H1 (cell line): ENCODE data around the gene ADGRL3.

Experiments
- CHD2 ChIP-seq: IDR thresholded peaks from 2 replicates; pipeline ENCODE4 v1.6.1; 2012; ENCODE audit warnings: low read length, improper control_type of control experiment
- EZH2 ChIP-seq: fragments of 200-600 bp; sonication (generic); IDR thresholded peaks from 2 replicates; pipeline ENCODE4 v1.7.1; 2012; ENCODE audit warnings: low read depth, mild to moderate bottlenecking, moderate library complexity, low read length, inconsistent platforms; ENCODE audit not compliant: severe bottlenecking
- JUND ChIP-seq: IDR thresholded peaks from 2 replicates; pipeline ENCODE4 v1.6.1; 2011; ENCODE audit warnings: mild to moderate bottlenecking, improper control_type of control experiment, low read length
- POLR2A ChIP-seq, 2 experiments: IDR thresholded peaks; 1 replicate in 1 of 2; 2 replicates in 1 of 2; pipeline ENCODE4 v1.6.1; 2011; ENCODE audit warnings: low read depth in 2 of 2, low read length in 2 of 2, mild to moderate bottlenecking in 2 of 2; ENCODE audit errors: control extremely low read depth in 1 of 2
- POLR2AphosphoS5 ChIP-seq: IDR thresholded peaks from 2 replicates; pipeline ENCODE4 v1.6.1; 2011; ENCODE audit warnings: low read depth, low read length
- RAD21 ChIP-seq, 2 experiments: IDR thresholded peaks in 1 of 2; conservative IDR thresholded peaks in 1 of 2; 2 replicates each; pipeline ENCODE4 v1.6.1; 2011; ENCODE audit warnings: low read depth in 2 of 2, low read length in 2 of 2, improper control_type of control experiment in 1 of 2, inconsistent platforms in 1 of 2, mild to moderate bottlenecking in 1 of 2, moderate library complexity in 1 of 2
- RBBP5 ChIP-seq: IDR thresholded peaks from 2 replicates; pipeline ENCODE4 v1.7.1; 2012; ENCODE audit warnings: low read depth, mild to moderate bottlenecking, inconsistent platforms, low read length, moderate library complexity, borderline replicate concordance
- SIX5 ChIP-seq: IDR thresholded peaks from 2 replicates; pipeline ENCODE4 v1.6.1; 2011; ENCODE audit warnings: mild to moderate bottlenecking, low read depth, low read length
- SP1 ChIP-seq: IDR thresholded peaks from 2 replicates; pipeline ENCODE4 v1.6.1; 2011; ENCODE audit warnings: low read depth, low read length
- TAF1 ChIP-seq: IDR thresholded peaks from 2 replicates; pipeline ENCODE4 v1.6.1; 2011; ENCODE audit warnings: mild to moderate bottlenecking, low read depth, low read length
- ZNF274 ChIP-seq: IDR thresholded peaks from 2 replicates; pipeline ENCODE4 v1.7.0; 2012; ENCODE audit warnings: low read length, borderline replicate concordance; ENCODE audit errors: extremely low read depth
- TF ChIP-seq, protein P1 (sequence below): IDR thresholded peaks from 2 replicates; pipeline ENCODE4 v1.6.1; 2011; ENCODE audit warnings: low read length, improper control_type of control experiment
- TF ChIP-seq, protein P2 (sequence below), 3 experiments: IDR thresholded peaks; 1 replicate in 2 of 3; 2 replicates in 1 of 3; pipeline versions ENCODE4 v1.5.1 to v1.6.1; 2011; ENCODE audit warnings: low read length in 3 of 3, mild to moderate bottlenecking in 3 of 3, inconsistent platforms in 2 of 3, low read depth in 1 of 3, moderate library complexity in 1 of 3; ENCODE audit not compliant: insufficient read depth in 1 of 3; ENCODE audit errors: control extremely low read depth in 1 of 3

DNA sequence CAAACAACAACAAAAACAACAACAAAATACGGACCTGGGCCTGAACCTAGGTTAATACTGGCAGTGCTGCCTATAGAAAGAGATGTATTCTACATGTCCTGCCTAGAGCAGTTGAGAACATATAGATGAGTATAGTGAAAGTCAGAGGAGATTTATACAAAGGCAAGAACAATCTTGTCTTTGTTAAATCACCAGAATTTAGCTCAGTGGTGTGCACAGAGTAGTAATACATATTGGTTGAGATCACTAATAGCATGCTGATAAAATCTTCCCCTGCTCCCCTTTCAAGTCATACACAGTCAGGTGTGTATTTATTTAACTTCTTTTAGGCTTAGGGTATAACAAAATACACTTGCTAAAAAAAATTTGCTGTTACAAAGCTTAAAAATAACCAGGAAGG lies 247.8 kb downstream of the ADGRL3 start:
- TF ChIP-seq, protein P1, sequence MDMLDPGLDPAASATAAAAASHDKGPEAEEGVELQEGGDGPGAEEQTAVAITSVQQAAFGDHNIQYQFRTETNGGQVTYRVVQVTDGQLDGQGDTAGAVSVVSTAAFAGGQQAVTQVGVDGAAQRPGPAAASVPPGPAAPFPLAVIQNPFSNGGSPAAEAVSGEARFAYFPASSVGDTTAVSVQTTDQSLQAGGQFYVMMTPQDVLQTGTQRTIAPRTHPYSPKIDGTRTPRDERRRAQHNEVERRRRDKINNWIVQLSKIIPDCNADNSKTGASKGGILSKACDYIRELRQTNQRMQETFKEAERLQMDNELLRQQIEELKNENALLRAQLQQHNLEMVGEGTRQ: no peak
- TF ChIP-seq, protein P2, sequence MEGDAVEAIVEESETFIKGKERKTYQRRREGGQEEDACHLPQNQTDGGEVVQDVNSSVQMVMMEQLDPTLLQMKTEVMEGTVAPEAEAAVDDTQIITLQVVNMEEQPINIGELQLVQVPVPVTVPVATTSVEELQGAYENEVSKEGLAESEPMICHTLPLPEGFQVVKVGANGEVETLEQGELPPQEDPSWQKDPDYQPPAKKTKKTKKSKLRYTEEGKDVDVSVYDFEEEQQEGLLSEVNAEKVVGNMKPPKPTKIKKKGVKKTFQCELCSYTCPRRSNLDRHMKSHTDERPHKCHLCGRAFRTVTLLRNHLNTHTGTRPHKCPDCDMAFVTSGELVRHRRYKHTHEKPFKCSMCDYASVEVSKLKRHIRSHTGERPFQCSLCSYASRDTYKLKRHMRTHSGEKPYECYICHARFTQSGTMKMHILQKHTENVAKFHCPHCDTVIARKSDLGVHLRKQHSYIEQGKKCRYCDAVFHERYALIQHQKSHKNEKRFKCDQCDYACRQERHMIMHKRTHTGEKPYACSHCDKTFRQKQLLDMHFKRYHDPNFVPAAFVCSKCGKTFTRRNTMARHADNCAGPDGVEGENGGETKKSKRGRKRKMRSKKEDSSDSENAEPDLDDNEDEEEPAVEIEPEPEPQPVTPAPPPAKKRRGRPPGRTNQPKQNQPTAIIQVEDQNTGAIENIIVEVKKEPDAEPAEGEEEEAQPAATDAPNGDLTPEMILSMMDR (IDR thresholded peaks at IDR 0.05; ENCODE audit: control extremely low read depth in 1 of 3, insufficient read depth in 1 of 3, low read depth in 1 of 3, low read length in 3 of 3): no peak
- TF ChIP-seq RAD21 (IDR thresholded peaks at IDR 0.05 in 1 of 2, conservative IDR thresholded peaks at IDR 0.05 in 1 of 2; ENCODE audit: low read depth in 2 of 2, low read length in 2 of 2): no peak
- no peak for TF ChIP-seq TAF1
- TF ChIP-seq ZNF274: no peak
- TF ChIP-seq JUND: no peak
- TF ChIP-seq RBBP5: no peak
- no peak for TF ChIP-seq EZH2
- TF ChIP-seq SP1: no peak
- TF ChIP-seq POLR2A (IDR thresholded peaks at IDR 0.05; ENCODE audit: control extremely low read depth in 1 of 2, low read depth in 2 of 2, low read length in 2 of 2): no peak
- no peak for TF ChIP-seq CHD2
- TF ChIP-seq POLR2AphosphoS5: no peak
- TF ChIP-seq SIX5: no peak
